IMR-90 (cell line): ENCODE data around the gene IDI2. TPM values are rescaled to one million over a fixed set of nuclear protein-coding genes. Genes with fewer than 3 reads are reported as not detected.

ENCODE experiments used
- ATAC-seq: fragments of 200-7000 bp; cut with Tn5 transposase; 2 replicates; pipeline ENCODE4 v1.9.1; 2020; ENCODE audit warnings: low read depth, mild to moderate bottlenecking, moderate library complexity
- BruUV-seq: library from RNA; stranded (reverse); fragments of 400-500 nt; replicated peaks from 2 replicates; lab custom pipeline; 2021; lab: Mats Ljungman, UMichigan
- CTCF ChIA-PET: fragments of 300-600 bp; formaldehyde crosslinking; extraction: SDS; loops from one replicate; lab custom pipeline; 2021; ENCODE audit warnings: antibody characterized with exemption; lab: Yijun Ruan, JAX
- POLR2A ChIA-PET: fragments of 300-600 bp; sonication (Branson Sonifier 250); formaldehyde crosslinking; loops from one replicate; lab custom pipeline; 2022; ENCODE audit warnings: antibody characterized with exemption; ENCODE audit not compliant: unreplicated experiment; lab: Charles Lee
- DNase-seq: peaks from one replicate; pipeline ENCODE4 v3.0.0; 2013
- H2AFZ ChIP-seq: replicated peaks from 2 replicates; pipeline ENCODE3; 2013; ENCODE audit warnings: low read length, mild to moderate bottlenecking; ENCODE audit not compliant: poor library complexity
- H2AK5ac ChIP-seq: 2 replicates; pipeline ENCODE4 v1.6.1; 2013; ENCODE audit warnings: low read depth, low read length, inconsistent platforms
- H2AK9ac ChIP-seq: replicated peaks from 2 replicates; pipeline ENCODE3; 2013; ENCODE audit warnings: mild to moderate bottlenecking, low read depth, low read length, moderate library complexity; ENCODE audit not compliant: poor library complexity
- H2BK120ac ChIP-seq: 2 replicates; pipeline ENCODE4 v1.6.1; 2013; ENCODE audit warnings: low read depth, low read length, inconsistent platforms
- H2BK15ac ChIP-seq: 3 replicates; pipeline ENCODE4 v1.6.1; 2013; ENCODE audit warnings: low read depth, low read length, inconsistent platforms
- H2BK20ac ChIP-seq: 2 replicates; pipeline ENCODE4 v1.6.1; 2013; ENCODE audit warnings: low read depth, mild to moderate bottlenecking, inconsistent platforms, low read length, moderate library complexity
- H2BK5ac ChIP-seq: 2 replicates; pipeline ENCODE4 v1.6.1; 2013; ENCODE audit warnings: mild to moderate bottlenecking, low read depth, low read length, inconsistent platforms; ENCODE audit not compliant: poor library complexity, severe bottlenecking
- H3K14ac ChIP-seq: replicated peaks from 2 replicates; pipeline ENCODE4 v1.6.1; 2013; ENCODE audit warnings: low read depth, low read length, inconsistent platforms
- H3K18ac ChIP-seq: 2 replicates; pipeline ENCODE4 v1.6.1; 2013; ENCODE audit warnings: low read depth, low read length, control low read depth
- H3K23ac ChIP-seq: 2 replicates; pipeline ENCODE4 v1.6.1; 2013; ENCODE audit warnings: low read depth, low read length, inconsistent platforms
- H3K27ac ChIP-seq: 2 replicates; pipeline ENCODE4 v1.5.1; 2013; ENCODE audit warnings: mild to moderate bottlenecking, control low read depth, low read length; ENCODE audit not compliant: insufficient read depth
- H3K27me3 ChIP-seq: 2 replicates; pipeline ENCODE4 v1.6.1; 2013; ENCODE audit warnings: low read length; ENCODE audit not compliant: control insufficient read depth, insufficient read depth
- H3K36me3 ChIP-seq: 2 replicates; pipeline ENCODE4 v1.6.1; 2013; ENCODE audit warnings: low read length, mixed read lengths; ENCODE audit not compliant: control insufficient read depth, insufficient read depth
- H3K4ac ChIP-seq: 2 replicates; pipeline ENCODE4 v1.6.1; 2013; ENCODE audit warnings: low read depth, low read length, inconsistent platforms
- H3K4me1 ChIP-seq: 2 replicates; pipeline ENCODE4 v1.6.1; 2013; ENCODE audit warnings: low read length, mixed read lengths; ENCODE audit not compliant: control insufficient read depth, insufficient read depth
- H3K4me2 ChIP-seq: 2 replicates; pipeline ENCODE4 v1.6.1; 2013; ENCODE audit warnings: low read depth, mild to moderate bottlenecking, control low read depth, low read length, moderate library complexity
- H3K4me3 ChIP-seq: 2 replicates; pipeline ENCODE4 v1.5.1; 2013; ENCODE audit warnings: low read depth, mild to moderate bottlenecking, control low read depth, low read length, moderate library complexity; ENCODE audit not compliant: insufficient read depth
- H3K56ac ChIP-seq: 2 replicates; pipeline ENCODE4 v1.6.1; 2013; ENCODE audit warnings: low read length, inconsistent platforms; ENCODE audit not compliant: insufficient read depth; ENCODE audit errors: extremely low read depth
- H3K79me1 ChIP-seq, 2 experiments: 2 replicates each; pipeline ENCODE4 v1.6.1; 2013; ENCODE audit warnings: low read length in 2 of 2, inconsistent platforms in 1 of 2, low read depth in 1 of 2
- H3K9ac ChIP-seq: 2 replicates; pipeline ENCODE4 v1.6.1; 2013; ENCODE audit warnings: low read depth, low read length, control low read depth
- H3K9me1 ChIP-seq: 2 replicates; pipeline ENCODE4 v1.6.1; 2013; ENCODE audit warnings: low read length, inconsistent platforms; ENCODE audit not compliant: insufficient read depth
- H3K9me3 ChIP-seq: 2 replicates; pipeline ENCODE4 v1.6.1; 2013; ENCODE audit warnings: low read length; ENCODE audit not compliant: control insufficient read depth, insufficient read depth
- H4K20me1 ChIP-seq: 2 replicates; pipeline ENCODE4 v1.6.1; 2013; ENCODE audit warnings: low read length, inconsistent platforms; ENCODE audit not compliant: insufficient read depth
- H4K5ac ChIP-seq: 2 replicates; pipeline ENCODE4 v1.6.1; 2013; ENCODE audit warnings: mild to moderate bottlenecking, low read depth, low read length, control low read depth
- H4K8ac ChIP-seq, 2 experiments: 2 replicates each; pipeline ENCODE4 v1.6.1; 2013; ENCODE audit warnings: low read depth in 2 of 2, low read length in 2 of 2, control low read depth in 1 of 2, inconsistent platforms in 1 of 2
- H4K91ac ChIP-seq: 2 replicates; pipeline ENCODE4 v1.6.1; 2013; ENCODE audit warnings: low read depth, low read length, inconsistent platforms; ENCODE audit not compliant: insufficient read depth
- CEBPB ChIP-seq: IDR thresholded peaks from 2 replicates; pipeline ENCODE4 v1.6.1; 2012; ENCODE audit warnings: low read depth, low read length, improper control_type of control experiment
- FOS ChIP-seq: fragments of 150-350 bp; IDR thresholded peaks from 2 replicates; pipeline ENCODE4 v1.6.1; 2016; ENCODE audit warnings: low read depth, low read length
- MAFK ChIP-seq: IDR thresholded peaks from 2 replicates; pipeline ENCODE4 v1.6.1; 2012; ENCODE audit warnings: low read depth, low read length, improper control_type of control experiment
- RAD21 ChIP-seq: IDR thresholded peaks from 2 replicates; pipeline ENCODE4 v1.6.1; 2012; ENCODE audit warnings: low read length, improper control_type of control experiment
- SMC3 ChIP-seq: fragments of 150-350 bp; IDR thresholded peaks from 2 replicates; pipeline ENCODE4 v1.6.1; 2016; ENCODE audit warnings: low read depth, mild to moderate bottlenecking, antibody characterized with exemption, low read length, moderate library complexity
- WGBS, 2 experiments: methylation state at CpG; one replicate each; pipeline versions ENCODE4 v1.1.5 to v1.1.7; 2013; ENCODE audit warnings: missing lambda C conversion rate in 2 of 2; ENCODE audit not compliant: insufficient read length in 1 of 2; ENCODE audit errors: extremely low coverage in 2 of 2; 5-methylcytosine and 5-hydroxymethylcytosine counted together
- dilution Hi-C: fragments of 300-500 bp; cut with HindIII; formaldehyde crosslinking; loops from one replicate; pipeline ENCODE4 v1.14.3; 2018; ENCODE audit warnings: low sequenced_read_pairs; ENCODE audit not compliant: unreplicated experiment
- in situ Hi-C: fragments of 300-500 bp; cut with MboI; formaldehyde crosslinking; loops from 3 replicates; pipeline ENCODE4 v1.14.3; 2019; ENCODE audit warnings: low sequenced_read_pairs, inconsistent platforms, mixed read lengths
- intact Hi-C: fragments of 100-400 bp; cut with micrococcal nuclease; formaldehyde crosslinking; loops from 2 replicates; pipeline ENCODE4 v1.10.0; 2022
- polyA plus RNA-seq, 3 experiments: library from polyadenylated mRNA; depleted of rRNA; stranded (reverse); fragments of >200 nt; gene quantifications; 2 replicates each; pipeline ENCODE4 v1.2.3, GENCODE V29; 2012; ENCODE audit warnings: low replicate concordance in 1 of 3
- total RNA-seq: library from RNA; depleted of rRNA; stranded (reverse); fragments of >200 nt; gene quantifications from 2 replicates; pipeline ENCODE4 v1.2.3, GENCODE V29; 2012
- TF ChIP-seq, protein P1 (sequence below): fragments of 150-350 bp; IDR thresholded peaks from 2 replicates; pipeline ENCODE4 v1.6.1; 2016; ENCODE audit warnings: low read depth, mild to moderate bottlenecking, low read length, moderate library complexity, borderline replicate concordance

IDI2 gene
- total and polyA plus RNA-seq, 2 of the 4 experiments (the other 2 are of a cell fraction) = not detected

DNA sequence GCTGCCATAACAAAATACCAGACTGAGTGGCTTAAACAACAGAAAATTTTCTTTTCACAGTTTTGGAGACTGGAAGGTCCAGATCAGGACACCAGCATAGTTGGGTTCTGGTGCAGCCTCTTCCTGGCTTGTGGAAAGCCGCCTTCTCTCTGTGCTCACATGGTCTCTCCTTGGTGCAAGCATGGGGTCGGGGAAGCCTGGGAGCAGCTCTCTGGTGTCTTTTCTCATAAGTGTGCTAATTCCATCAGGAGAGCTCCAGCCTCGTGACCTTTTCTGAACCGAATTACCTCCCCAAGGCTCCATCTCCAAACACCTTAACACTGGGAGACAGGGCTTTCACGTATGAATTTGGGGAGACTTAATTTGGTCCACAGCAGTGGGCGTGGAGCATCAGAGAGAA lies 42.3 kb downstream of the IDI2 start:
- H2BK20ac ChIP-seq = no peak overlapping the region
- intact Hi-C loops = no loop called here
- no peak for ATAC-seq

More for the DNA sequence above, 42.3 kb downstream of the IDI2 start:
- no peak overlapping the region for H4K8ac ChIP-seq
- no peak overlapping the region for H3K14ac ChIP-seq
- no peak overlapping the region for H3K4me3 ChIP-seq
- BruUV-seq = no TSS peak
- no peak overlapping the region for H3K56ac ChIP-seq
- H2AFZ ChIP-seq = no peak overlapping the region
- no peak overlapping the region for H4K91ac ChIP-seq
- H3K9ac ChIP-seq = no peak overlapping the region
- no peak overlapping the region for H3K4me2 ChIP-seq
- no peak overlapping the region for H3K4ac ChIP-seq
- ChIA-PET POLR2A (no interaction called here), CTCF (no interaction called here)
- no peak overlapping the region for H3K18ac ChIP-seq
- peaks cover 10% of the 10 kb centered on the region for H3K4me1 ChIP-seq
- H3K27ac ChIP-seq = no peak overlapping the region
- H2AK5ac ChIP-seq = no peak overlapping the region
- dilution Hi-C loops (no loop called here), in situ Hi-C loops (no loop called here)
- H2AK9ac ChIP-seq = no peak overlapping the region
- peaks cover 2% of the 10 kb centered on the region for H3K36me3 ChIP-seq
- H2BK5ac ChIP-seq = no peak overlapping the region
- 100% methylated on average over 2 of the region's 6 CpGs; no CpG with 5 or more reads in 1 of the 2 experiments for WGBS, 2 experiments
- TF ChIP-seq CEBPB (no peak), FOS (no peak), MAFK (no peak), RAD21 (no peak), SMC3 (no peak)
- TF ChIP-seq, protein P1, sequence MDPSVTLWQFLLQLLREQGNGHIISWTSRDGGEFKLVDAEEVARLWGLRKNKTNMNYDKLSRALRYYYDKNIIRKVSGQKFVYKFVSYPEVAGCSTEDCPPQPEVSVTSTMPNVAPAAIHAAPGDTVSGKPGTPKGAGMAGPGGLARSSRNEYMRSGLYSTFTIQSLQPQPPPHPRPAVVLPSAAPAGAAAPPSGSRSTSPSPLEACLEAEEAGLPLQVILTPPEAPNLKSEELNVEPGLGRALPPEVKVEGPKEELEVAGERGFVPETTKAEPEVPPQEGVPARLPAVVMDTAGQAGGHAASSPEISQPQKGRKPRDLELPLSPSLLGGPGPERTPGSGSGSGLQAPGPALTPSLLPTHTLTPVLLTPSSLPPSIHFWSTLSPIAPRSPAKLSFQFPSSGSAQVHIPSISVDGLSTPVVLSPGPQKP = no peak
- H4K5ac ChIP-seq = no peak overlapping the region
- peaks cover 22 to 44% of the 10 kb centered on the region in 2 experiments for H3K79me1 ChIP-seq
- no peak overlapping the region for H2BK120ac ChIP-seq
- DNase-seq = no peak
- H3K23ac ChIP-seq = no peak overlapping the region
- peaks cover 22% of the 10 kb centered on the region for H3K9me3 ChIP-seq
- H4K20me1 ChIP-seq = peaks cover 2% of the 10 kb centered on the region
- no peaks in the 10 kb centered on the region for H3K27me3 ChIP-seq
- H3K9me1 ChIP-seq = peaks cover 15% of the 10 kb centered on the region
- no peak overlapping the region for H2BK15ac ChIP-seq
